Stimulated activated CD8-positive, alpha-beta memory T cell treated with anti-CD3 and anti-CD28 coated beads, Interleukin-12 subunit alpha, Interleukin-12 subunit beta, amount 100 ng/mL, for 24 hours (primary cell): ENCODE results near the gene CACNB3.
"Not testable (repeated sequence)": the region's sequence is repeated elsewhere in the genome, so short reads cannot be mapped to it uniquely, and the experiment has no call there.

ENCODE experiments used
- DNase-seq: peaks from one replicate; pipeline ENCODE4 v3.0.0-alpha.2; 2020; ENCODE audit errors: extremely low read depth

Gene CACNB3

GRCh38 chr12:48818831-48819590 lies 715 bp downstream of the CACNB3 start:
- DNase-seq, result no peak

- DNase-seq, result no peak
Measured at GRCh38 chr12:48819986-48820725, 1.9 kb downstream of the CACNB3 start.

GRCh38 chr12:48822139-48822538 lies 3.8 kb downstream of the CACNB3 start:
- no peak for DNase-seq

- no peak for DNase-seq
Measured at GRCh38 chr12:48822711-48823110, 4.4 kb downstream of the CACNB3 start.

- DNase-seq, result no peak
Measured at GRCh38 chr12:48823281-48823680, 5.0 kb downstream of the CACNB3 start.

- no peak for DNase-seq
Measured at GRCh38 chr12:48824112-48824511, 5.8 kb downstream of the CACNB3 start.

GRCh38 chr12:48824905-48825304 lies 6.6 kb downstream of the CACNB3 start:
- no peak for DNase-seq

- DNase-seq, result no peak
Measured at GRCh38 chr12:48826209-48826855, 8.0 kb downstream of the CACNB3 start.

- no peak for DNase-seq
Measured at GRCh38 chr12:48827026-48827425, 8.7 kb downstream of the CACNB3 start.

- no peak for DNase-seq
Measured at GRCh38 chr12:48827513-48828096, 9.3 kb downstream of the CACNB3 start.

GRCh38 chr12:48828293-48828692 lies 10.0 kb downstream of the CACNB3 start:
- no peak for DNase-seq

- no peak for DNase-seq
Measured at GRCh38 chr12:48828841-48829575, 10.7 kb downstream of the CACNB3 start.

- no peak for DNase-seq
Measured at GRCh38 chr12:48831257-48831656, 13.0 kb downstream of the CACNB3 start.

GRCh38 chr12:48832321-48833060 lies 14.2 kb downstream of the CACNB3 start:
- no peak for DNase-seq

GRCh38 chr12:48838048-48838447 lies 19.8 kb downstream of the CACNB3 start:
- no peak for DNase-seq

- DNase-seq, result not testable (repeated sequence)
Measured at GRCh38 chr12:48842021-48842420, 23.7 kb downstream of the CACNB3 start.

GRCh38 chr12:48851883-48852733 lies 33.8 kb downstream of the CACNB3 start, which contains the start of gene DDX23:
TSS of gene DDX23 (minus strand) at chr12:48852163. CDS start at chr12:48845782, 6,381 bp downstream.
- peak; percentile 77 for DNase-seq

GRCh38 chr12:48852734-48853688 lies 34.7 kb downstream of the CACNB3 start:
- peak; percentile 60 for DNase-seq

- no peak for DNase-seq
Measured at GRCh38 chr12:48854488-48854887, 36.2 kb downstream of the CACNB3 start.
